Effector CD4-positive, alpha-beta T cell (primary cell): ENCODE measurements around the gene TGFBR2.

Experiments
- DNase-seq: peaks from one replicate; pipeline ENCODE4 v3.0.0-alpha.2; 2020

TGFBR2 gene

GRCh38 chr3:30604093-30604492 lies 2.3 kb upstream of the TGFBR2 start:
- no peak for DNase-seq

GRCh38 chr3:30604558-30604957 lies 1.8 kb upstream of the TGFBR2 start:
- no peak for DNase-seq

GRCh38 chr3:30605005-30605404 lies 1.4 kb upstream of the TGFBR2 start:
- no peak for DNase-seq

GRCh38 chr3:30605706-30606300 lies 598 bp upstream of the TGFBR2 start:
- DNase-seq = no peak

GRCh38 chr3:30607032-30607833 lies 832 bp downstream of the TGFBR2 start:
- DNase-seq = peak; percentile 46

GRCh38 chr3:30608598-30608947 lies 2.2 kb downstream of the TGFBR2 start:
- DNase-seq = no peak

GRCh38 chr3:30609930-30610701 lies 3.7 kb downstream of the TGFBR2 start:
- DNase-seq = no peak

- DNase-seq = no peak
Observed at GRCh38 chr3:30610702-30611368, 4.4 kb downstream of the TGFBR2 start.

GRCh38 chr3:30611613-30612436 lies 5.4 kb downstream of the TGFBR2 start:
- no peak for DNase-seq

- DNase-seq = no peak
Observed at GRCh38 chr3:30612437-30613132, 6.2 kb downstream of the TGFBR2 start.

GRCh38 chr3:30613133-30613825 lies 6.9 kb downstream of the TGFBR2 start:
- no peak for DNase-seq

- no peak for DNase-seq
Observed at GRCh38 chr3:30614373-30614772, 8.0 kb downstream of the TGFBR2 start.

- no peak for DNase-seq
Observed at GRCh38 chr3:30614943-30615342, 8.5 kb downstream of the TGFBR2 start.

- DNase-seq = no peak
Observed at GRCh38 chr3:30615615-30616346, 9.4 kb downstream of the TGFBR2 start.

GRCh38 chr3:30616347-30617027 lies 10.1 kb downstream of the TGFBR2 start:
- no peak for DNase-seq

GRCh38 chr3:30617069-30617468 lies 10.7 kb downstream of the TGFBR2 start:
- DNase-seq = no peak

- no peak for DNase-seq
Observed at GRCh38 chr3:30617653-30618052, 11.3 kb downstream of the TGFBR2 start.

GRCh38 chr3:30618526-30618925 lies 12.1 kb downstream of the TGFBR2 start:
- no peak for DNase-seq

- no peak for DNase-seq
Observed at GRCh38 chr3:30619318-30619717, 12.9 kb downstream of the TGFBR2 start.
